Activated CD4-positive, alpha-beta memory T cell treated with anti-CD3 and anti-CD28 coated beads, Interleukin-2, amount 10 ng/mL, durations not matched to agents 7 days and 5 days (primary cell): ENCODE data around the gene PFDN4. TPM values are rescaled to one million over a fixed set of nuclear protein-coding genes. Genes with fewer than 3 reads are reported as not detected.

Experiments
- CTCF ChIA-PET: fragments of 350-600 bp; sonication (Branson Sonifier 250); formaldehyde crosslinking; loops from one replicate; lab custom pipeline; 2021; ENCODE audit warnings: antibody characterized with exemption, inconsistent platforms; lab: Charles Lee
- POLR2A ChIA-PET: fragments of 350-600 bp; sonication (Branson Sonifier 250); formaldehyde crosslinking; loops from one replicate; lab custom pipeline; 2021; ENCODE audit warnings: antibody characterized with exemption; lab: Charles Lee
- DNase-seq: peaks from one replicate; pipeline ENCODE4 v3.0.0-alpha.2; 2020
- H3K27ac Mint-ChIP-seq: one replicate; pipeline ENCODE4 v1.8.0; 2021; ENCODE audit warnings: mild to moderate bottlenecking, mixed read lengths
- H3K27me3 Mint-ChIP-seq: one replicate; pipeline ENCODE4 v1.8.0; 2021; ENCODE audit warnings: mixed read lengths
- H3K36me3 Mint-ChIP-seq: one replicate; pipeline ENCODE4 v1.8.0; 2021; ENCODE audit warnings: low read depth, mixed read lengths
- H3K4me1 Mint-ChIP-seq: one replicate; pipeline ENCODE4 v1.8.0; 2021; ENCODE audit warnings: mixed read lengths
- H3K4me3 Mint-ChIP-seq: one replicate; pipeline ENCODE4 v1.8.0; 2021; ENCODE audit warnings: mild to moderate bottlenecking, mixed read lengths
- H3K9me3 Mint-ChIP-seq: one replicate; pipeline ENCODE4 v1.8.0; 2021; ENCODE audit warnings: mixed read lengths
- total RNA-seq, 2 experiments: library from RNA; stranded (reverse); gene quantifications; one replicate each; pipeline ENCODE4 v1.2.3, GENCODE V29; 2021

PFDN4 gene
- total RNA-seq, 2 experiments from 2014 or later: 28.1 to 30.3 TPM

GRCh38 chr20:54199283-54199682 lies 8.6 kb upstream of the PFDN4 start:
- no peak for DNase-seq
- no peaks in the 10 kb centered on the region for H3K4me1 Mint-ChIP-seq
- H3K36me3 Mint-ChIP-seq: no peaks in the 10 kb centered on the region
- ChIA-PET POLR2A (interaction anchor here (1.0 to 1.2 kb wide), 2 partner anchors 9 to 93 kb away, joined by 3 to 6 read pairs; partner anchors contain the start of gene PFDN4), CTCF (interaction anchor here (0.6 to 4.7 kb wide), 13 partner anchors 10 to 620 kb away, joined by 3 to 45 read pairs (median 4); partner anchors contain the start of gene PFDN4)
- H3K4me3 Mint-ChIP-seq: no peak overlapping the region
- H3K27me3 Mint-ChIP-seq: peaks cover 13% of the 10 kb centered on the region
- H3K9me3 Mint-ChIP-seq: no peaks in the 10 kb centered on the region
- H3K27ac Mint-ChIP-seq: no peak overlapping the region

- Mint-ChIP-seq H3K4me3 (no peak overlapping the region), H3K27ac (no peak overlapping the region), H3K9me3 (no peaks in the 10 kb centered on the region), H3K27me3 (peaks cover 13% of the 10 kb centered on the region), H3K36me3 (no peaks in the 10 kb centered on the region), H3K4me1 (no peaks in the 10 kb centered on the region)
- peak; percentile 71 for DNase-seq
- POLR2A ChIA-PET: interaction anchor here (1.0 to 1.2 kb wide), 2 partner anchors 8 to 94 kb away, joined by 3 to 6 read pairs; partner anchors contain the start of gene PFDN4
- CTCF ChIA-PET: interaction anchor here (0.6 to 4.7 kb wide), 16 partner anchors 10 to 620 kb away, joined by 3 to 45 read pairs (median 4); partner anchors contain the start of gene PFDN4
Measured at GRCh38 chr20:54199721-54200176, 8.1 kb upstream of the PFDN4 start.

- no peaks in the 10 kb centered on the region for H3K9me3 Mint-ChIP-seq
- POLR2A ChIA-PET: interaction anchor here (1.2 kb wide), 1 partner anchor 7 kb away, joined by 6 read pairs; the partner anchor contains the start of gene PFDN4
- no peaks in the 10 kb centered on the region for H3K36me3 Mint-ChIP-seq
- no peak overlapping the region for H3K27ac Mint-ChIP-seq
- CTCF ChIA-PET: interaction anchor here (0.8 to 4.7 kb wide), 12 partner anchors 9 to 621 kb away, joined by 3 to 45 read pairs (median 4); partner anchors contain the start of gene PFDN4
- DNase-seq: no peak
- H3K27me3 Mint-ChIP-seq: peaks cover 12% of the 10 kb centered on the region
- no peak overlapping the region for H3K4me3 Mint-ChIP-seq
- H3K4me1 Mint-ChIP-seq: no peaks in the 10 kb centered on the region
Measured at GRCh38 chr20:54200487-54201267, 7.2 kb upstream of the PFDN4 start.

- no peak overlapping the region for H3K4me3 Mint-ChIP-seq
- POLR2A ChIA-PET: no interaction called here
- no peaks in the 10 kb centered on the region for H3K4me1 Mint-ChIP-seq
- peaks cover 7% of the 10 kb centered on the region for H3K27me3 Mint-ChIP-seq
- H3K9me3 Mint-ChIP-seq: no peaks in the 10 kb centered on the region
- CTCF ChIA-PET: interaction anchor here (1.4 to 4.7 kb wide), 5 partner anchors 8 to 105 kb away, joined by 3 to 45 read pairs (median 5); partner anchors contain the start of gene PFDN4
- H3K27ac Mint-ChIP-seq: no peak overlapping the region
- H3K36me3 Mint-ChIP-seq: no peaks in the 10 kb centered on the region
- no peak for DNase-seq
Measured at GRCh38 chr20:54201268-54201846, 6.5 kb upstream of the PFDN4 start.

GRCh38 chr20:54203281-54203680 lies 4.6 kb upstream of the PFDN4 start:
- no peaks in the 10 kb centered on the region for H3K9me3 Mint-ChIP-seq
- H3K27ac Mint-ChIP-seq: no peak overlapping the region
- ChIA-PET POLR2A (no interaction called here), CTCF (no interaction called here)
- peaks cover 7% of the 10 kb centered on the region for H3K27me3 Mint-ChIP-seq
- no peaks in the 10 kb centered on the region for H3K36me3 Mint-ChIP-seq
- H3K4me1 Mint-ChIP-seq: no peaks in the 10 kb centered on the region
- H3K4me3 Mint-ChIP-seq: no peak overlapping the region
- no peak for DNase-seq

- DNase-seq: no peak
- H3K27ac Mint-ChIP-seq: no peak overlapping the region
- ChIA-PET POLR2A (no interaction called here), CTCF (no interaction called here)
- H3K9me3 Mint-ChIP-seq: no peaks in the 10 kb centered on the region
- peaks cover 7% of the 10 kb centered on the region for H3K27me3 Mint-ChIP-seq
- H3K4me3 Mint-ChIP-seq: no peak overlapping the region
- H3K4me1 Mint-ChIP-seq: peaks cover 5% of the 10 kb centered on the region
- H3K36me3 Mint-ChIP-seq: no peaks in the 10 kb centered on the region
Measured at GRCh38 chr20:54204063-54204462, 3.8 kb upstream of the PFDN4 start.

- Mint-ChIP-seq H3K36me3 (no peaks in the 10 kb centered on the region), H3K27me3 (peaks cover 7% of the 10 kb centered on the region), H3K4me3 (no peak overlapping the region), H3K27ac (no peak overlapping the region), H3K4me1 (peaks cover 9% of the 10 kb centered on the region), H3K9me3 (no peaks in the 10 kb centered on the region)
- ChIA-PET POLR2A (no interaction called here), CTCF (interaction anchor here (1.0 to 2.2 kb wide), 3 partner anchors 101 to 147 kb away, joined by 3 to 8 read pairs (median 5); no protein-coding TSS in a partner anchor)
- DNase-seq: no peak
Measured at GRCh38 chr20:54204481-54204880, 3.4 kb upstream of the PFDN4 start.

- no peak for DNase-seq
- CTCF ChIA-PET: interaction anchor here (1.0 to 3.9 kb wide), 4 partner anchors 102 to 148 kb away, joined by 3 to 13 read pairs (median 6); no protein-coding TSS in a partner anchor
- H3K27ac Mint-ChIP-seq: no peak overlapping the region
- H3K4me3 Mint-ChIP-seq: no peak overlapping the region
- peaks cover 7% of the 10 kb centered on the region for H3K27me3 Mint-ChIP-seq
- POLR2A ChIA-PET: no interaction called here
- H3K4me1 Mint-ChIP-seq: peaks cover 18% of the 10 kb centered on the region
- H3K36me3 Mint-ChIP-seq: no peaks in the 10 kb centered on the region
- H3K9me3 Mint-ChIP-seq: no peaks in the 10 kb centered on the region
Measured at GRCh38 chr20:54205450-54205849, 2.4 kb upstream of the PFDN4 start.

GRCh38 chr20:54207053-54207742 lies 689 bp upstream of the PFDN4 start:
- Mint-ChIP-seq H3K9me3 (no peaks in the 10 kb centered on the region), H3K36me3 (peaks cover 7% of the 10 kb centered on the region), H3K27ac (peak overlapping the region; percentile 96), H3K4me1 (peaks cover 21% of the 10 kb centered on the region), H3K27me3 (peaks cover 7% of the 10 kb centered on the region), H3K4me3 (peak overlapping the region; percentile 93)
- CTCF ChIA-PET: interaction anchor here (0.6 to 3.9 kb wide), 9 partner anchors 12 to 512 kb away, joined by 3 to 21 read pairs (median 6); no protein-coding TSS in a partner anchor
- POLR2A ChIA-PET: interaction anchor here (0.6 to 2.5 kb wide), 5 partner anchors 7 to 108 kb away, joined by 3 to 8 read pairs (median 6); no protein-coding TSS in a partner anchor
- no peak for DNase-seq

GRCh38 chr20:54208548-54209176 lies 775 bp downstream of the PFDN4 start:
- Mint-ChIP-seq H3K36me3 (peaks cover 7% of the 10 kb centered on the region), H3K4me3 (peak overlapping the region; percentile 70), H3K9me3 (no peaks in the 10 kb centered on the region), H3K4me1 (peaks cover 21% of the 10 kb centered on the region), H3K27ac (peak overlapping the region; percentile 66), H3K27me3 (no peaks in the 10 kb centered on the region)
- ChIA-PET POLR2A (interaction anchor here (0.9 to 2.5 kb wide), 9 partner anchors 9 to 454 kb away, joined by 3 to 8 read pairs (median 5); no protein-coding TSS in a partner anchor), CTCF (interaction anchor here (0.6 to 3.9 kb wide), 15 partner anchors 9 to 1234 kb away, joined by 3 to 21 read pairs (median 4); no protein-coding TSS in a partner anchor)
- DNase-seq: peak; percentile 29

DNA sequence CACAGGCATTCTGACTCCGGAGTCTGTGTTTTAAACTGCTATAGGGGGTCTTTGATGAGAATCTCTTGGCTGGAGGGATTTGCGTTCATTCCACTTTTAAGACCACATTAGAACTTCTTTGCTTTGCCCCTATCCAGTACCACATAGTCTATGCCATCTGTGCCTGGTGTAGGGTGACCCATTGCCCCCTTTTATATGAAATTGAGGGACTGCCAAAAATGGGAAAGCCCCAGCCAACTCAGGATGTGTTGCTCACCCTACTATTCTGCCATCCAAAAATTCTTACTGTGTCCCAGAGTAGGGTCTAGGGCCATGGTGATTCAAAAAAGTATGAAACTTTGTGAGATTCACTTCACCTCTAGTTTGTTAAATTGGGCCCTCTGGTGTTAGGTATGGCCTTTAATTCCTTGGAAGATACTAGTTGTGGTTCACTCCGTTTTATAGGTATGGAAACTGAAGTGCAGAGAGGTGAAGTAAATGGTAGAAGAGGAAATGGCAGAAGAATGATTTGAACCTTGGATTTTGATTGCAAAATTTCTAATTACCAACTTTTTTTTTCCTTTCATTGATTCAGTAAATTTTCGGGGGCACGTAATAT lies 1.4 kb downstream of the PFDN4 start:
- Mint-ChIP-seq H3K4me3 (peak overlapping the region; percentile 70), H3K9me3 (no peaks in the 10 kb centered on the region), H3K4me1 (peaks cover 21% of the 10 kb centered on the region), H3K27me3 (no peaks in the 10 kb centered on the region), H3K36me3 (peaks cover 7% of the 10 kb centered on the region), H3K27ac (no peak overlapping the region)
- ChIA-PET CTCF (interaction anchor here (1.1 to 3.9 kb wide), 5 partner anchors 9 to 131 kb away, joined by 4 to 21 read pairs (median 13); no protein-coding TSS in a partner anchor), POLR2A (interaction anchor here (1.3 to 2.5 kb wide), 4 partner anchors 12 to 273 kb away, joined by 3 to 8 read pairs (median 4); no protein-coding TSS in a partner anchor)
- DNase-seq: no peak
